Colonic mucosa (tissue), 4 donors: ENCODE measurements around the gene COIL. TPM values are rescaled to one million over a fixed set of nuclear protein-coding genes. Genes with fewer than 3 reads are reported as not detected.

ENCODE experiments used
- DNase-seq: peaks from one replicate; pipeline ENCODE4 v3.0.0-alpha.2; 2020
- H3K27ac ChIP-seq: fragments of 200-600 bp; one replicate; pipeline ENCODE4 v1.8.0; 2021
- H3K27me3 ChIP-seq: fragments of 200-600 bp; one replicate; pipeline ENCODE4 v1.8.0; 2021
- H3K36me3 ChIP-seq: fragments of 200-600 bp; one replicate; pipeline ENCODE4 v1.8.0; 2021
- H3K4me1 ChIP-seq: fragments of 200-600 bp; one replicate; pipeline ENCODE4 v1.8.0; 2021; ENCODE audit warnings: mild to moderate bottlenecking
- H3K4me3 ChIP-seq: fragments of 200-600 bp; one replicate; pipeline ENCODE4 v1.8.0; 2021
- H3K9ac ChIP-seq, 2 donors: one replicate each; pipeline ENCODE4 v1.7.0; 2013; ENCODE audit warnings: control low read depth in 2 of 2, low read depth in 2 of 2, low read length in 2 of 2
- H3K9me3 ChIP-seq: fragments of 200-600 bp; one replicate; pipeline ENCODE4 v1.8.0; 2021
- intact Hi-C: fragments of 100-400 bp; cut with DNase I; formaldehyde crosslinking; loops from one replicate; pipeline ENCODE4 v1.14.1; 2022
- total RNA-seq, 2 donors: library from RNA; stranded (reverse); fragmentation: NEBNext Ultra II Directional in 1 of 2; extraction: Animal tissue kit (Norgen Biotek cat#: 25700) in 1 of 2; gene quantifications; one replicate each; pipeline ENCODE4 v1.2.1, GENCODE V29; 2021
- TF ChIP-seq, protein P1 (sequence below): fragments of 200-600 bp; IDR thresholded peaks from one replicate; pipeline ENCODE4 v1.8.0; 2022; ENCODE audit warnings: antibody characterized with exemption, mild to moderate bottlenecking
- donor health status: healthy.
- donor health status: DM: no; HTN: no; CAD: no.
- donor health status: DM: no; HTN: no; CAD: no.

Gene COIL, protein sequence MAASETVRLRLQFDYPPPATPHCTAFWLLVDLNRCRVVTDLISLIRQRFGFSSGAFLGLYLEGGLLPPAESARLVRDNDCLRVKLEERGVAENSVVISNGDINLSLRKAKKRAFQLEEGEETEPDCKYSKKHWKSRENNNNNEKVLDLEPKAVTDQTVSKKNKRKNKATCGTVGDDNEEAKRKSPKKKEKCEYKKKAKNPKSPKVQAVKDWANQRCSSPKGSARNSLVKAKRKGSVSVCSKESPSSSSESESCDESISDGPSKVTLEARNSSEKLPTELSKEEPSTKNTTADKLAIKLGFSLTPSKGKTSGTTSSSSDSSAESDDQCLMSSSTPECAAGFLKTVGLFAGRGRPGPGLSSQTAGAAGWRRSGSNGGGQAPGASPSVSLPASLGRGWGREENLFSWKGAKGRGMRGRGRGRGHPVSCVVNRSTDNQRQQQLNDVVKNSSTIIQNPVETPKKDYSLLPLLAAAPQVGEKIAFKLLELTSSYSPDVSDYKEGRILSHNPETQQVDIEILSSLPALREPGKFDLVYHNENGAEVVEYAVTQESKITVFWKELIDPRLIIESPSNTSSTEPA
- total RNA-seq, result 10 to 100 TPM; 14.1 to 14.8 TPM

DNA sequence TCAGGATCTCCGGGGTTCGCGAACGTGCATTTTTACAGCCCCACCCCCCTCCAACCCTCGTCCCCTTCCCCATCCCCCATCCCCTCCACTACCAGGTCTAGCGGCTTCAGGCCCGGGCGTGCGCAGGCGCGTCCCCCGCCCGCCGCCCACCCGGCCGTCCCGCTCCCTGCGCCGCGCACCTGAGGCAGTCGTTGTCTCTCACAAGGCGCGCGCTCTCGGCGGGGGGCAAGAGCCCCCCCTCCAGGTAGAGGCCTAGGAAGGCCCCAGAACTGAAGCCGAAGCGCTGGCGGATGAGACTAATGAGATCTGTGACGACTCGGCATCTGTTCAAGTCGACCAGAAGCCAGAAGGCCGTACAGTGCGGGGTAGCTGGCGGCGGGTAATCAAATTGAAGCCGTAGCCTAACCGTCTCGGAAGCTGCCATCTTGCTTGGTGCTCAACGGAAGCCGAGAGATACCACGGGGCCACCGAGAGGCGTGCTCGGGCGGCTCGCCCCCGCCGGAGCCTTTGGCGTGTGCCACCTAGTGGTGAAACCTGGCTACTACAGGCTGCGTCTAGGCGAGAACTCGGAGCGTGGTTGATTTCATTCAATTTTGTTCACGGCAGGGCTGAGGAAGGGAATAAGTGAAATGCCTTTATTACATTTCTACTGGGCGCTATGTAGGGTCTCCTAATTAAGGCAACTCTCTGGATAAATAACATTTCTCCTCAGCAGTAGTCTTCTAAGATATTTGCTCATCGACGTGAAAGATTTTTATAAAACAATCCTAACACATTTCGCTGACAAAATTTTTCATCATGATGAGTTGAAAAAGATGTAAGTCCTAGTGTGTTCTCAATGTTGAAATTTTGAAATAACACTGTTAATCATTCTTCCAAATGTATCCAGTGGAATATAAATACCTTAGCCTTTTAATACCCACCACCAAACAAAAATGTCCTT, at the start of gene COIL:
Gene COIL, minus strand, starts transcription at position 455 of the 943 bp plus-strand sequence. Its CDS starts 31 bp downstream, at position 424.
- Histone ChIP-seq H3K36me3 (no peaks in the 10 kb centered on the region), H3K4me1 (no peaks in the 10 kb centered on the region), H3K27me3 (no peaks in the 10 kb centered on the region), H3K9me3 (no peaks in the 10 kb centered on the region), H3K9ac (peak within 1 kb of the TSS; percentile 70 to 87), H3K4me3 (peak within 1 kb of the TSS; percentile 69), H3K27ac (peak within 1 kb of the TSS; percentile 72)
- peak; percentile 96 for DNase-seq
- TF ChIP-seq, protein P1, sequence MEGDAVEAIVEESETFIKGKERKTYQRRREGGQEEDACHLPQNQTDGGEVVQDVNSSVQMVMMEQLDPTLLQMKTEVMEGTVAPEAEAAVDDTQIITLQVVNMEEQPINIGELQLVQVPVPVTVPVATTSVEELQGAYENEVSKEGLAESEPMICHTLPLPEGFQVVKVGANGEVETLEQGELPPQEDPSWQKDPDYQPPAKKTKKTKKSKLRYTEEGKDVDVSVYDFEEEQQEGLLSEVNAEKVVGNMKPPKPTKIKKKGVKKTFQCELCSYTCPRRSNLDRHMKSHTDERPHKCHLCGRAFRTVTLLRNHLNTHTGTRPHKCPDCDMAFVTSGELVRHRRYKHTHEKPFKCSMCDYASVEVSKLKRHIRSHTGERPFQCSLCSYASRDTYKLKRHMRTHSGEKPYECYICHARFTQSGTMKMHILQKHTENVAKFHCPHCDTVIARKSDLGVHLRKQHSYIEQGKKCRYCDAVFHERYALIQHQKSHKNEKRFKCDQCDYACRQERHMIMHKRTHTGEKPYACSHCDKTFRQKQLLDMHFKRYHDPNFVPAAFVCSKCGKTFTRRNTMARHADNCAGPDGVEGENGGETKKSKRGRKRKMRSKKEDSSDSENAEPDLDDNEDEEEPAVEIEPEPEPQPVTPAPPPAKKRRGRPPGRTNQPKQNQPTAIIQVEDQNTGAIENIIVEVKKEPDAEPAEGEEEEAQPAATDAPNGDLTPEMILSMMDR, result peak; percentile 100
- intact Hi-C loops, result no loop called here

DNA sequence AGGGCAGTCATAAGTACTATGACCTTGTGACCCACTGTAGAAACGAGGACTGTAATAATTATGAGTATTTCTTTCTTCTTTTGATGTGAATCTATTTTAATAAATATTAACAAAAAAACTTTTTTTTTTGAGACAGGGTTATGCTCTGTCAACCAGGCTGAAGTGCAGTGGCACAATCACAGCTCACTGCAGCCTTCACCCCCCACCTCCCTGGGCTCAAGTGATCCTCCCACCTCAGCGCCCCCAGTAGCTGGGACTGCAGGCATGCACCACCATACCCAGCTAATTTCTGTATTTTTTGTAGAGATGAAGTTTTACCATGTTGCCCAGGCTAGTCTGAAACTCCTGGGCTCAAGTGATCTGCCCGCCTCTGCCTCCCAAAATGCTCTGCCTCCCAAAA, 49.6 kb upstream of the COIL start:
- no peak overlapping the region for H3K4me3 ChIP-seq
- no peaks in the 10 kb centered on the region for H3K36me3 ChIP-seq
- TF ChIP-seq, protein P1, result no peak
- intact Hi-C loops, result loop anchor here (10.0 kb wide), 1 partner anchor 104 kb away; no protein-coding TSS in a partner anchor
- no peaks in the 10 kb centered on the region for H3K9me3 ChIP-seq
- no peak overlapping the region for H3K27ac ChIP-seq
- H3K27me3 ChIP-seq, result no peaks in the 10 kb centered on the region
- no peaks in the 10 kb centered on the region for H3K4me1 ChIP-seq
- no peak overlapping the region for H3K9ac ChIP-seq
- DNase-seq, result no peak

DNA sequence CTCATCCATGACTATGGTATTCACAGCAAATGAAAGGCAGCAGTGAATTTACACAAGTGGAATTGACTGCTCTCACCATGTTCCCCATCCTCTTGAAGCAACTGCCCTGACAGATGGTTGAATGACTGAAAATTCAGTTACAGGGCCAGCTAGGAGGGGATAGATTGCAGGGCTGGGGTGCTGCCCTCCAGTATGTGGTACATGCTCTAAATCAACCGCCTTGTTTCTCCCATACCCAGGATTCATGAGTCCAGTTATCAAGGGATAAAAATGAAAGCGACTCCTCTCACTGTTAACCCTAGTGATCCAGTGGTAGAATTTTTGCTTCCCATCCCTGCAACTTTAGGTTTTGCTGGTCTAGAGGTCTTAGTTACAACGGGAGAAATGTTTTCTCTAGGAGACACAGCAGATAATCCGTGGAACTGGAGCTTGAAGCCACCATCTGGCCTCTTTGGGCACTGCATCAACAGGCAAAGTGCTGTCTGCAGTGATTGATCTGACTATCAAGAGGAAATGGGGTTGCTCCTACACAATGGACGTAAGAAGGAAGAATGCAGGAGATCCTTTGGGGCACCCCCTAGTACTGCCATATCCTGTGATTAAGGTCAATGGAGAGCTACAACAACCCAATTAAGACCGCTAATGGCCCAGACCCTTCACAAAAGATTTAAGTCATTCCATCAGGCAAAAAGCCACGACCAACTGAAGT, 49.0 kb upstream of the COIL start:
- Histone ChIP-seq H3K9ac (no peak overlapping the region), H3K9me3 (no peaks in the 10 kb centered on the region), H3K4me3 (no peak overlapping the region), H3K27me3 (no peaks in the 10 kb centered on the region), H3K27ac (no peak overlapping the region), H3K36me3 (no peaks in the 10 kb centered on the region), H3K4me1 (no peaks in the 10 kb centered on the region)
- TF ChIP-seq, protein P1, result peak; percentile 66
- peak; percentile 68 for DNase-seq
- intact Hi-C loops, result loop anchor here (5.0 to 10.0 kb wide), 2 partner anchors 47 to 105 kb away; no protein-coding TSS in a partner anchor

DNA sequence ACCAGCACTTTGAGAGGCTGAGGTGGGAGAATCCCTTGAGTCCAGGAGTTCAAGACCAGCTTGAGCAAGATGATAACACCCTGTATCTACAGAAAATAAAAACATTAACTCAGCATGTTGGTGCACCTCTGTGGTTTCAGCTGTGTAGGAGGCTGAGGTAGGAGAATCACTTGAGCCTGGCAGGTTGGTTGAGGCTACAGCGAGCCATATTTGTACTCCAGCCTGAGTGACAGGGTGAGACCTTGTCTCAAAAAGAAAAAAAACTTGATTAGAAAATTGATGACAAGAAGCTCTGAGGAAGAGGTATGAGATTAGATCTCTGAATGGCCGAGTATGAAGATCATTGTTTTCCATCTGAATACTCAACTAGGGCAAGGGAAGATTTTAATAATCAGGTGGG, 48.1 kb upstream of the COIL start:
- H3K9me3 ChIP-seq, result no peaks in the 10 kb centered on the region
- H3K9ac ChIP-seq, result no peak overlapping the region
- H3K4me1 ChIP-seq, result no peaks in the 10 kb centered on the region
- H3K36me3 ChIP-seq, result no peaks in the 10 kb centered on the region
- H3K27me3 ChIP-seq, result no peaks in the 10 kb centered on the region
- TF ChIP-seq, protein P1, result no peak
- H3K27ac ChIP-seq, result no peak overlapping the region
- intact Hi-C loops, result loop anchor here (5.0 kb wide), 1 partner anchor 48 kb away; no protein-coding TSS in a partner anchor
- H3K4me3 ChIP-seq, result no peak overlapping the region
- no peak for DNase-seq
